Right forelimb (tissue), 1 donor: ENCODE data around the gene TTYH3.
"Not testable (repeated sequence)": the region's sequence is repeated elsewhere in the genome, so short reads cannot be mapped to it uniquely, and the experiment has no call there.

Experiments
- DNase-seq: peaks from one replicate; pipeline ENCODE4 v3.0.0-alpha.2; 2018

Gene TTYH3, protein sequence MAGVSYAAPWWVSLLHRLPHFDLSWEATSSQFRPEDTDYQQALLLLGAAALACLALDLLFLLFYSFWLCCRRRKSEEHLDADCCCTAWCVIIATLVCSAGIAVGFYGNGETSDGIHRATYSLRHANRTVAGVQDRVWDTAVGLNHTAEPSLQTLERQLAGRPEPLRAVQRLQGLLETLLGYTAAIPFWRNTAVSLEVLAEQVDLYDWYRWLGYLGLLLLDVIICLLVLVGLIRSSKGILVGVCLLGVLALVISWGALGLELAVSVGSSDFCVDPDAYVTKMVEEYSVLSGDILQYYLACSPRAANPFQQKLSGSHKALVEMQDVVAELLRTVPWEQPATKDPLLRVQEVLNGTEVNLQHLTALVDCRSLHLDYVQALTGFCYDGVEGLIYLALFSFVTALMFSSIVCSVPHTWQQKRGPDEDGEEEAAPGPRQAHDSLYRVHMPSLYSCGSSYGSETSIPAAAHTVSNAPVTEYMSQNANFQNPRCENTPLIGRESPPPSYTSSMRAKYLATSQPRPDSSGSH

GRCh38 chr7:2631946-2632732, at the start of gene TTYH3:
TTYH3 (plus strand) TSS chr7:2631986; CDS start chr7:2632156, 170 bp downstream.
- DNase-seq: no peak

- DNase-seq: no peak
Observed at GRCh38 chr7:2582006-2582735, 49.6 kb upstream of the TTYH3 start.

DNA sequence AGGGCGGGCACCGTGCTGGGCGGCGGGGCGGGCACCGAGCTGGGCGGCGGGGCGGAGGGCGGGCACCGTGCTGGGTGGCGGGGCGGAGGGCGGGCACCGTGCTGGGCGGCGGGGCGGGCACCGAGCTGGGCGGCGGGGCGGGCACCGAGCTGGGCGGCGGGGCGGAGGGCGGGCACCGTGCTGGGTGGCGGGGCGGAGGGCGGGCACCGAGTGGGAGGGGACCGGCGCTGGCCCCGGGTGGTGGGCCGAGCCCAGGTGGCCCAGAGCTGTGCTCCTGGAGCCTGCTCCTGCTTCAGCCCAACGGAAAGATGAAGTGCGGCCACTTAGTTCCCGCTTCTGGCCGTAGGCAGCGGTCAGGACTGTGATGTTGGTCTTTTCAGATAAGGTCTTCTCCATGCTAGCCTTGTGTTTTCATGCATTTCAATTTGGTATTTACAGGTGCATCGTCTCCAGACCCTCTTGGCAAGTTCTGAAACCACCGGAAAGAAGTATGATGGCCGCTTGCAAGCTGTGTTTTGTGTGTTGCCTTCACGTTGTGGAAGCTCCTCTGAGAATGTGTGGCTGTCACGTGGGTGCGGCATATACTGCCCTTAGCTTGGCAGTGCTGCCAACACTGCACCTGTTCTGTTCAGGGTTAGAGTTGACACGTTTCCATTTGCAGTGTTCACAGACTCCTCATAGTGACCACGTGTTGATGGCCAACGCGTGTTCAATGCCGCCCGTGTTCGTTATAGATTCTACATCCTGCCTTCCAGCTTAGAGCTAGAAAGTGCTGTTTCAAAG, 47.8 kb upstream of the TTYH3 start:
- DNase-seq: no peak

DNA sequence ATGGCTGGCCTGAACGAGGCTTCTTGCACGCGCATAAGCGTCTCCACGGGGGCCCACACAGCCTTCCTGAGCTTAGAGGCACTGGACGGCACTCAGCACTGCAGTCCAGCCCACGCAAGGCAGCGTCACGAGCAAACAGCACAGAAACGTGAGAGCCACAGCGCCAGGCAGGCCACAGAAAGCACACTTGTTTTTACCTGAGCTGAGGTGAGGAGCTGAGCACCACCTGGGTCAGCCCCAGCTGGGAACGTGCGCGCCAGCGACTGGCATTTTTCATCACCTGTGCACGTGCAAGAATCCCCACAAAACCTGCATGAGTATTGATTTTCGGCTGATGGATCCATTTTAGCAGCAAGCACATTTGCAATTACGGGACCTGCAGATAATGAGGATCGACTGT, 46.3 kb upstream of the TTYH3 start:
- DNase-seq: no peak

DNA sequence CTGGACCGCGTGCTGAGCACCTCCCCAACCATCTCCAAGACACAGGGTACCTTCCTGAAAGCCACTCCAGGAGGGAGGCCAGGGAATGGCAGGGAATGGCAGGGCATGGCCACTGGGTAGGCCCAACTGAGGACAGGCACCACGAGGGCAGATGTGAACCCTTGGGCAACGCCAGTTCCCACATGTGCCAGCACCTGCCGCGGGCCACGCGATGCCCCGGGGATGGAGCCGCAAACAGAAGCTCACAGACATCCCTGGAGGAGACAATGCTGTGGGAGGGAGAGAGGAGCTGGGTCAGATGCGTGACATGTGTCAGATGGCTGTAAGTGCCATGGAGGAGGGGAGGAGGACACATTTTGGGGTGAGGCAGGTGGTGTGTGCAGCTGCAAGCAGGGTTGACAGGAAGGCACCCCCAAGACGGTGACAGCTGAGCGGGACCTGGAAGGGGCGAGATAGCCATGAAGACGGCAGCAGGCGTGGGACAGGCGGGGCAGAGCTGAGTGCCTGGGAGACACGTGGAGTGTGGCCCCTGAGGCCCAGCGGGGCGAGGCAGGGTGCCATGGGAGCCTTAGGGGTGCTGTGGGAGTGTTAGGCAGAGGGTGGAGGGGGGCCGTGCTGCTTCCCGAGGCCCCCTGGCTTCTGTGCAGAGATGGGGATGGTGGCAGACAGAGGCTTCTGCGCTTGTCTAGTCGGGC, 45.3 kb upstream of the TTYH3 start:
- DNase-seq: no peak

- DNase-seq: no peak
Observed at GRCh38 chr7:2587134-2587533, 44.7 kb upstream of the TTYH3 start.

DNA sequence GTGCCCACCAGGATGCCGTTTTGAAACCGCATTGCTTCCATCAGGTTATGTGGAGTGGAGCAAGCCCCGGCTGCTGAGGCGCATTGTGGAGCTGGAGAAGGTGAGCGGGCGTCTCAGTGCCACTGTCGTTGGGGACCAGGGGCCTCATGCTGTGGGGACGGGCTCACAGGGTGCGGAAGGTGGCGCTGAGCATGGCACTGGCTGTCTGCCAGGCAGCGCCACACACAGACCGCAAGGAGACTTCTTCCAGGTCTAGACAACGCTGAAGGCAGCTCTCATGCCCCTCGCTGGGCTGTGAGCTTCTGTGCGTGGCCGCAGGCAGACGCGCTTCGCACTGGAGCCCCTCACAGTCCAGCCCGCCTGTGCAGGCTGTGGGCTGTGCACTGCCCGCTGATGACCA, 44.0 kb upstream of the TTYH3 start:
- DNase-seq: no peak

GRCh38 chr7:2589341-2589740, 42.4 kb upstream of the TTYH3 start:
- DNase-seq: no peak

GRCh38 chr7:2589941-2590340, 41.8 kb upstream of the TTYH3 start:
- not testable (repeated sequence) for DNase-seq

- DNase-seq: no peak
Observed at GRCh38 chr7:2592375-2592865, 39.4 kb upstream of the TTYH3 start.

GRCh38 chr7:2593036-2593727, 38.6 kb upstream of the TTYH3 start:
- no peak for DNase-seq

GRCh38 chr7:2594599-2594998, 37.2 kb upstream of the TTYH3 start:
- no peak for DNase-seq

DNA sequence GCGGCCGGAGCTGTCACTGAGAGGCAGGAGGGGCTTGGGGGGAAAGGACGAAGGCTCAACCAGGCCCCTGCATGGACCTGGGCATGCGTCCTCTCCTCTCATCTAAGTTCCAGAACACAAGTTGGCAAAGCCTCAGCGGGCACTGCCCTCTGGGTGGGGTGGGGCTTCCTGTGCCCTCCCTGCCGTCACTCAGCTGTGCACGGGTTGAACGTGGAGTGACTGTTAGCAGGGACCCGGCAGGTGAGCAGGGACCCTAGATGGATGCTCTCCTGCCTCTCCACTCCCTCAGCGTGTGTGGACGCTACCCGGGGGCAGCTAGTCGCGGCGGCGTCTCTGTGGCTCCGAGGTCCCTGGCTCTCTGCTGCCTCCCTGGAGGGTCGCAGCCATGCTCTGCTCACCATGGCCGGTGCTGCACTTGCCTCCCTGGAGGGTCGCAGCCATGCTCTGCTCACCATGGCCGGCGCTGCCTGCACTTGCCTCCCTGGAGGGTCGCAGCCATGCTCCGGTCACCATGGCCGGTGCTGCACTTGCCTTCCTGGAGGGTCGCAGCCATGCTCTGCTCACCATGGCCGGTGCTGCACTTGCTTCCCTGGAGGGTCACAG, 36.4 kb upstream of the TTYH3 start:
- DNase-seq: no peak

DNA sequence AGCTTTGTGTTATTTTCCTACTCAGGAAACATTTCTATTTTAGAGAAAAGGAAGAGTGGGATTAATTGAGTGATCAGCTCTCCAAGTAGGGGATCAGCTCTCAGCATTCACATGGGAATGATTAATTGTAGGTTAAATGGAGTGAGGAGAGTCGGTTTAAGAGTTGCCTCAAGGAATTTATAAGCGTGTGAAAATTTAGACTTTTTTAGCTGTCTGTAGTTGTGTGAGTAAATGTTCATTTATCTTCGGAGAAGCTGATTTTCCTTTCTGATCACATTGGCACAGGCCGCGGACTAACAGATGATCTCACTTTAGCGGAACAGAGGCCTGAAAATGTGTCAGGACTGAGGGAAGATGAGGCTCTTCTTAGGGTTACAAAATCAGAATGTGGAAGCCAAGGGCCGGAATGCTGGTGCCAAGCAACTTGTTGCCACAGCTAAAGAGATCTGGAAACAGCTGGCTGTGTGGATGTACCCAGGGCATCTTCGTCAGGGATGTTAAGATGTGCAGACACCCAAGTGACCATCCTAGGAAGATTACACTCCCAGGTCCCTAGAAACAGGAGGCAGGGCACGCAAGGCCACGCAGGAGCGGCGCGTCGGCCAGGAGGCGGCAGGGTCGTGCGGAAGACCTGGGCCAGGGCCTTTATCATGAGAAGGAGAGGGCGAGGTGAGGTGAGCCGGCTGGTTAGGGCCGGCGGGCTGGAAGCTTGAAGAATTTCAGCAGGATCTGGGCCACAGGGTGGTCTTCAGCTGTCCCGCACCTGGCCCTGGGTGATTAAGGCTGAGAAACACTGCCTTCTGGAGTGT, 35.1 kb upstream of the TTYH3 start:
- DNase-seq: no peak

DNA sequence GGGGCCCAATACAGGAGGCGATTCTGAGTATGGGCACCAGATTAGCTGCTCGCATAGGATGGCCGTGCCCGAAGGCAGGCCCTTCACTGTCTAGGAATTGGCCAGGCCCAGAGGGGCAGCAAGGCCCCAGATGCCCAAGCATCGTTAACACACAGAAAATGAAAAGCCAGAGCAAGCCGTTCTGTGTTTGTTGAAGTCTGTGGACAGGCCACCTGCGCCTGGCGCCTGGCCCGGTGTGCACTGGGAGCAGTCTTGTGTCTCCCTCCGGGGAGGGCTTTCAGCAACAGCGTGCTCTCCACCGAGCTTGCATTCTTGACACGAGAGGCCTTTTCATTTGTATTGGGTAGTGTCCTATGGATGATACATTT, 34.5 kb upstream of the TTYH3 start:
- no peak for DNase-seq

GRCh38 chr7:2598154-2598823, 33.5 kb upstream of the TTYH3 start:
- no peak for DNase-seq

DNA sequence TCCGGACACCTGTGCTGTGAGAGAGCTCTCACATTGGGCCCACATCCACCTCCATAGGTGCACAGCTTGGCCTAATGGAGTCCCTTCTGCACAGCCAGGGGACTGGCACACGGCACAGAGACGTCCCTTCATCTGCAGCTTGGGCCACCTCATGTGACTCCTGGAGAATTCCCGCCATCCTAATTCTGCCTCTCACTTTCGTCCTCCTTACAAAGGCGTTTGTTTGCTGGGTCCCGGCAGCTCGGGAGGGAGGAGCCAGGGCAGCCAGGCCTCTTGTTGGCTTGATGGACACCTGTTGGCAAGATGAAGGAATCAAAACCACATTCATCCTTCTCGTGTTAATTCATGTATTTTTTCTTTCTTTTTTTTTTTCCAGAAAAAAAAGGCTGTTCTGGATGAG, 30.7 kb upstream of the TTYH3 start:
- DNase-seq: no peak

- DNase-seq: no peak
Observed at GRCh38 chr7:2601907-2602306, 29.9 kb upstream of the TTYH3 start.

- no peak for DNase-seq
Observed at GRCh38 chr7:2602406-2603043, 29.3 kb upstream of the TTYH3 start.
